ENCODE results near the gene PLAC8L1. TPM values are rescaled to one million over a fixed set of nuclear protein-coding genes. Genes with fewer than 3 reads are reported as not detected.
A peak's percentile ranks its signal among the peaks of the same experiment; 100 is the strongest.

The PLAC8L1 gene
- total RNA-seq, 1 experiment from 2014 or later, result 2.7 TPM

- Histone ChIP-seq H3K36me3 (ENCODE audit: insufficient read depth, low read length, poor library complexity, severe bottlenecking) (no peaks in the 10 kb centered on the region), H3K9me3 (ENCODE audit: low read depth, low read length, poor library complexity, severe bottlenecking) (no peaks in the 10 kb centered on the region), H3K4me1 (ENCODE audit: insufficient read depth, low read length, poor library complexity, severe bottlenecking) (peaks cover 34% of the 10 kb centered on the region), H3K4me3 (ENCODE audit: low read depth, low read length, poor library complexity, severe bottlenecking) (no peak overlapping the region), H3K27ac (ENCODE audit: low read depth, low read length, poor library complexity, severe bottlenecking) (peak overlapping the region; percentile 64), H3K27me3 (replicated peaks; ENCODE audit: insufficient read depth, low read depth, low read length, poor library complexity) (no peaks in the 10 kb centered on the region)
- peak; percentile 91 for DNase-seq (ENCODE audit: low spot score)
- BruUV-seq (replicated peaks), result no TSS peak
- POLR2A ChIA-PET (ENCODE audit: low non-redundant PET), result interaction anchor here (0.6 kb wide), 2 partner anchors 48 to 112 kb away, joined by 4 to 5 read pairs; no protein-coding TSS in a partner anchor
- TF ChIP-seq CTCF (conservative IDR thresholded peaks at IDR 0.05; ENCODE audit: low read depth, low read length) (peak; percentile 79), EZH2 (IDR thresholded peaks at IDR 0.05; ENCODE audit: borderline replicate concordance, low read depth, low read length, poor library complexity, severe bottlenecking) (no peak)
- CTCF ChIA-PET, result no interaction called here
- intact Hi-C loops (cut with micrococcal nuclease; ENCODE audit: unreplicated experiment), result loop anchor here (1.0 to 5.0 kb wide), 4 partner anchors 47 to 1847 kb away; partner anchors contain the start of gene PRELID2
These were observed 56.2 kb downstream of the PLAC8L1 start for GRCh38 chr5:146048994-146049703.

GRCh38 chr5:146047396-146047795, 58.0 kb downstream of the PLAC8L1 start:
- intact Hi-C loops (cut with micrococcal nuclease; ENCODE audit: unreplicated experiment), result loop anchor here (5.0 kb wide), 1 partner anchor 1845 kb away; no protein-coding TSS in a partner anchor
- Histone ChIP-seq H3K9me3 (ENCODE audit: low read depth, low read length, poor library complexity, severe bottlenecking) (no peaks in the 10 kb centered on the region), H3K27me3 (replicated peaks; ENCODE audit: insufficient read depth, low read depth, low read length, poor library complexity) (no peaks in the 10 kb centered on the region), H3K4me1 (ENCODE audit: insufficient read depth, low read length, poor library complexity, severe bottlenecking) (peaks cover 34% of the 10 kb centered on the region), H3K36me3 (ENCODE audit: insufficient read depth, low read length, poor library complexity, severe bottlenecking) (no peaks in the 10 kb centered on the region), H3K4me3 (ENCODE audit: low read depth, low read length, poor library complexity, severe bottlenecking) (no peak overlapping the region), H3K27ac (ENCODE audit: low read depth, low read length, poor library complexity, severe bottlenecking) (no peak overlapping the region)
- no TSS peak for BruUV-seq (replicated peaks)
- ChIA-PET CTCF (no interaction called here), POLR2A (ENCODE audit: low non-redundant PET) (no interaction called here)
- TF ChIP-seq CTCF (conservative IDR thresholded peaks at IDR 0.05; ENCODE audit: low read depth, low read length) (no peak), EZH2 (IDR thresholded peaks at IDR 0.05; ENCODE audit: borderline replicate concordance, low read depth, low read length, poor library complexity, severe bottlenecking) (no peak)
- peak; percentile 29 for DNase-seq (ENCODE audit: low spot score)

- Histone ChIP-seq H3K9me3 (ENCODE audit: low read depth, low read length, poor library complexity, severe bottlenecking) (no peaks in the 10 kb centered on the region), H3K27me3 (replicated peaks; ENCODE audit: insufficient read depth, low read depth, low read length, poor library complexity) (no peaks in the 10 kb centered on the region), H3K36me3 (ENCODE audit: insufficient read depth, low read length, poor library complexity, severe bottlenecking) (no peaks in the 10 kb centered on the region), H3K4me1 (ENCODE audit: insufficient read depth, low read length, poor library complexity, severe bottlenecking) (peaks cover 24% of the 10 kb centered on the region), H3K4me3 (ENCODE audit: low read depth, low read length, poor library complexity, severe bottlenecking) (no peak overlapping the region), H3K27ac (ENCODE audit: low read depth, low read length, poor library complexity, severe bottlenecking) (no peak overlapping the region)
- intact Hi-C loops (cut with micrococcal nuclease; ENCODE audit: unreplicated experiment), result loop anchor here (5.0 kb wide), 1 partner anchor 116 kb away; no protein-coding TSS in a partner anchor
- POLR2A ChIA-PET (ENCODE audit: low non-redundant PET), result no interaction called here
- BruUV-seq (replicated peaks), result no TSS peak
- no peak for DNase-seq (ENCODE audit: low spot score)
- TF ChIP-seq CTCF (conservative IDR thresholded peaks at IDR 0.05; ENCODE audit: low read depth, low read length) (no peak), EZH2 (IDR thresholded peaks at IDR 0.05; ENCODE audit: borderline replicate concordance, low read depth, low read length, poor library complexity, severe bottlenecking) (no peak)
- CTCF ChIA-PET, result no interaction called here
These were observed 61.7 kb downstream of the PLAC8L1 start for GRCh38 chr5:146043722-146044121.

All from A673 (cell line).